ENCODE measurements around the gene MMP20. TPM values are rescaled to one million over a fixed set of nuclear protein-coding genes. Genes with fewer than 3 reads are reported as not detected.

Gene MMP20
- total RNA-seq, 1 experiment from 2014 or later = not detected

DNA sequence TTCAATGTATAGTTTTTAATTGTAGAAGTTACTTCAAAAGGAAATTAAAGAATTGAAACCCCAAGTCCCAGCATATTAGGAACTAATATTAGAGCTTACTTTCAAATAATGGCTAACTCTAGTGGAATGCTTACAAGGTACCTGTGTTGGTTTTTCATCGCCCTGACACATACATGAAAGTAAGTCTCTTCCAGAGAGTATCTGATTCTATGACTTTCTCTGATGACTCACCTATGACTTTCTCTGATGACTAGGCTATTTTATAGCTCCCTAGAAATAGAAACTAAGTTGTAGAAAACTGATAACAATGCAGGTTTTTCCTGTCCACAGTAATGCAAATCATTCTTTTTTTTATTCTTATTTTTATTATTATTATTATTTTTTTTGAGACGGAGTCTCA, 61.0 kb downstream of the MMP20 start:
- H3K4me3 Mint-ChIP-seq = no peak overlapping the region
- Histone ChIP-seq H2AK5ac (ENCODE audit: insufficient read length, low read length) (no peak overlapping the region), H3K18ac (ENCODE audit: insufficient read length, low read depth, low read length) (no peak overlapping the region), H3K4me1 (ENCODE audit: insufficient read depth, low read length) (no peaks in the 10 kb centered on the region), H3K9me3 (ENCODE audit: control insufficient read depth, low read depth, low read length) (peaks cover 8% of the 10 kb centered on the region), H3K79me1 (ENCODE audit: insufficient read depth, low read depth, low read length, poor library complexity, severe bottlenecking) (no peaks in the 10 kb centered on the region), H2AFZ (ENCODE audit: low read length) (no peak overlapping the region), H2BK12ac (ENCODE audit: insufficient read length, low read depth, low read length) (no peak overlapping the region), H3K27me3 (ENCODE audit: insufficient read depth, low read length) (no peaks in the 10 kb centered on the region), H3K23ac (ENCODE audit: insufficient read length, low read depth, low read length) (no peak overlapping the region), H4K8ac (replicated peaks; ENCODE audit: insufficient read length, low read depth, low read length) (no peak overlapping the region), H4K91ac (ENCODE audit: insufficient read length, low read depth, low read length) (no peak overlapping the region), H3K14ac (ENCODE audit: insufficient read depth, low read length) (no peak overlapping the region), H2BK20ac (ENCODE audit: low read depth, low read length, poor library complexity, severe bottlenecking) (no peak overlapping the region), H4K5ac (ENCODE audit: insufficient read length, low read depth, low read length) (no peak overlapping the region), H3K4ac (ENCODE audit: low read depth, low read length) (no peak overlapping the region), H2BK5ac (ENCODE audit: insufficient read length, low read length) (no peak overlapping the region), H3K4me2 (ENCODE audit: insufficient read depth, insufficient read length, low read length) (no peak overlapping the region), H3K79me2 (ENCODE audit: insufficient read depth, low read length) (no peaks in the 10 kb centered on the region), H3K56ac (ENCODE audit: insufficient read length, low read depth, low read length) (no peak overlapping the region), H3K9ac (ENCODE audit: extremely low read depth, insufficient read length, low read length) (no peak overlapping the region), H3T11ph (ENCODE audit: low read length) (no peak overlapping the region), H3K27ac (ENCODE audit: insufficient read length, low read depth, low read length) (no peak overlapping the region), H2BK120ac (ENCODE audit: low read depth, low read length, poor library complexity, severe bottlenecking) (no peak overlapping the region), H2BK15ac (ENCODE audit: low read depth, low read length) (no peak overlapping the region), H3K23me2 (ENCODE audit: insufficient read length, low read depth, low read length, poor library complexity, severe bottlenecking) (no peaks in the 10 kb centered on the region), H4K20me1 (ENCODE audit: control insufficient read depth, insufficient read depth, insufficient read length) (no peaks in the 10 kb centered on the region)
- DNase-seq = no peak
- H3K9me3 Mint-ChIP-seq = peaks cover 26 to 31% of the 10 kb centered on the region in 2 experiments
- TF ChIP-seq, protein P1, sequence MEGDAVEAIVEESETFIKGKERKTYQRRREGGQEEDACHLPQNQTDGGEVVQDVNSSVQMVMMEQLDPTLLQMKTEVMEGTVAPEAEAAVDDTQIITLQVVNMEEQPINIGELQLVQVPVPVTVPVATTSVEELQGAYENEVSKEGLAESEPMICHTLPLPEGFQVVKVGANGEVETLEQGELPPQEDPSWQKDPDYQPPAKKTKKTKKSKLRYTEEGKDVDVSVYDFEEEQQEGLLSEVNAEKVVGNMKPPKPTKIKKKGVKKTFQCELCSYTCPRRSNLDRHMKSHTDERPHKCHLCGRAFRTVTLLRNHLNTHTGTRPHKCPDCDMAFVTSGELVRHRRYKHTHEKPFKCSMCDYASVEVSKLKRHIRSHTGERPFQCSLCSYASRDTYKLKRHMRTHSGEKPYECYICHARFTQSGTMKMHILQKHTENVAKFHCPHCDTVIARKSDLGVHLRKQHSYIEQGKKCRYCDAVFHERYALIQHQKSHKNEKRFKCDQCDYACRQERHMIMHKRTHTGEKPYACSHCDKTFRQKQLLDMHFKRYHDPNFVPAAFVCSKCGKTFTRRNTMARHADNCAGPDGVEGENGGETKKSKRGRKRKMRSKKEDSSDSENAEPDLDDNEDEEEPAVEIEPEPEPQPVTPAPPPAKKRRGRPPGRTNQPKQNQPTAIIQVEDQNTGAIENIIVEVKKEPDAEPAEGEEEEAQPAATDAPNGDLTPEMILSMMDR (conservative IDR thresholded peaks at IDR 0.05) = no peak
- WGBS (ENCODE audit: extremely low coverage, insufficient read length, low lambda C conversion rate) = no CpG with 5 or more reads among the region's 2 CpGs
- H3K4me1 Mint-ChIP-seq = peaks cover 8 to 15% of the 10 kb centered on the region in 2 experiments
- peaks cover 14 to 27% (median 26%) of the 10 kb centered on the region in 3 experiments for H3K36me3 Mint-ChIP-seq (ENCODE audit: insufficient read depth in 1 of 3, low read depth in 3 of 3)
- H3K27ac Mint-ChIP-seq = no peak overlapping the region
- H3K27me3 Mint-ChIP-seq (ENCODE audit: low read depth) = no peaks in the 10 kb centered on the region

Measured in H9 (cell line).